Cerebellar nuclear complex (tissue), 1 donor: ENCODE data around the gene XG.
"Not testable (repeated sequence)": the region's sequence is repeated elsewhere in the genome, so short reads cannot be mapped to it uniquely, and the experiment has no call there.

Experiments
- DNase-seq, 2 experiments: peaks; one replicate each; lab custom pipeline; 2025; lab: John Stamatoyannopoulos, UW

Gene XG

DNA sequence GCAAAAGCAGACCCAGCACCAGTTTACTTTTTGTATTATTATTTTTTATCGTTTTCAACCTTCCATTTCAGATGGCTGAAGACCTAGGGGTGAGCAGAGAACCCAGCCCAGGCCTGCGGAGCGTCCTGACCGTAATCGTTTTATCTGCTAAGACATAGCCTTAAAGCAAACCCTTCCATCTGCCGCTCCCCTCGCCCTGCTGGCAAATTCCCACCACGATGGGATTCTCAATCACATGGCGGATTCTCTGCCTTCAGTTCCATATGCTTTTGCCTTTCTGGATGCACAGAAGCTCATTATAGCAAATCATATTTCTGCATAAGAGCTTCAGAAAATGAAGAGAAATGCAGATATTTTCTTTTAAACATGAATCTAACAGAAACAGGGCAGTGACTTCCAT, 18.6 kb upstream of the XG start:
- no peak for DNase-seq

DNA sequence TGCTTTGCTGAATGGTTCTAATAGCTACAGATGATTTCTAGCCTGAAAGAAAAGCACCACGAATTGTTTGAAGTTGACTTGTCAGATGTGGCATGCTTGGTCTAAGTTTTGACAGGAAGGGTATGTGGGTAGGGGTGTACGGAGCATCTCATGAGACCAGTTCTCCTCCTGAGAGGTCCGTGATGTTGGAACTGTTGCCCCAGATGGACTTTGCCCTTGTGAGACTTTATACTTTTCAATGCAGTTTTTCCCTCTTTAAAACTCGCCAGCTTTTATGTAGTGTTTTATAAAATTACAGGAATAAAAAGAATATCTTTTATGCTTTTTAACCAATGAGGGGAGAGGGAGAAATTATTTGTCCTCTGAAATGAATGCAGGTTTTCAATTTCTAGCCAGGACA, 16.6 kb upstream of the XG start:
- DNase-seq: no peak

DNA sequence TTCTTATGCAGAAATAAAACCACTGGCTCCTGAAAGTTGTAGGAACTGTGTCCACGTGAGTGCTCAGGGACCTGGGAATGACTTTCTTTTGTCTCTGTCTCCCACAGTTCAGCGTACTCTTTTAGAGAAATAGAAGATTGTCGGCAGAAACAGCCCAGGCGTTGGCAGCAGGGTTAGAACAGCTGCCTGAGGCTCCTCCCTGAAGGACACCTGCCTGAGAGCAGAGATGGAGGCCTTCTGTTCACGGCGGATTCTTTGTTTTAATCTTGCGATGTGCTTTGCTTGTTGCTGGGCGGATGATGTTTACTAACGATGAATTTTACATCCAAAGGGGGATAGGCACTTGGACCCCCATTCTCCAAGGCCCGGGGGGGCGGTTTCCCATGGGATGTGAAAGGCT, 11.2 kb upstream of the XG start:
- DNase-seq: no peak

DNA sequence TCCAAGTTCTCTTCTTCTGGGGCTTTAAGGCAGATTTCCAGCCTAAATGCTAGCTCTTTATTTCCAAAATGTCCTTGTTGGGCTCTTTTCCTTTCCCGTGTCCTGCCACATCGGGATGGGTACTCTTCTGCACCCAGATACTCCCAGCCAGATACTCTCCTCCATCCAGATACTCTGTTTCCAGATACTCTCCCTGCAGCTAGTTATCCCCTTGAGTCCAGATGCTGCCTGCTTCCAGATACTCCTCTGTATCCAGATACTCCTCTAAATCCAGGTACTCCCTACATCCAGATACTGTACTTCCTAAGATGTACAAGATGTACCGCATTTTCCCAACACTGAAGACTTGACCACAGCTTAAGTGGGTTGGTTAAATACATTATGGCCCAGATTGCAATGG, 10.5 kb upstream of the XG start:
- DNase-seq: no peak

DNA sequence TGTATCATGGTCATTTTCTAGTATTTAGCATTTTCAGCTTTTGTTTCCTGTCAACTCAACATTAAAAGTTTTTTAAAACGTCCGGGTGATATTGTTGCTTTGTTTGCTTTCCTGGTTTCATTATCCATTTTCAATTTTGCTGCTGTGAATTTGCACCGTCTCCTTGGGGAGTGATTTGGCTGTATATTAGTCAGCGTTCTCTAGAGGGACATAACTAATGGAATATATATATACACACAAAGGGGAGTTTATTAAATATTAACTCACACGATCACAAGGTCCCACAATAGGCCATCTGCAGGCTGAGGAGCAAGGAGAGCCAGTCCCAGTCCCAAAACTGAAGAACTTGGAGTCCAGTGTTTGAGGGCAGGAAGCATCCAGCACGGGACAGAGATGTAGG, 5.6 kb upstream of the XG start:
- not testable (repeated sequence) for DNase-seq

DNA sequence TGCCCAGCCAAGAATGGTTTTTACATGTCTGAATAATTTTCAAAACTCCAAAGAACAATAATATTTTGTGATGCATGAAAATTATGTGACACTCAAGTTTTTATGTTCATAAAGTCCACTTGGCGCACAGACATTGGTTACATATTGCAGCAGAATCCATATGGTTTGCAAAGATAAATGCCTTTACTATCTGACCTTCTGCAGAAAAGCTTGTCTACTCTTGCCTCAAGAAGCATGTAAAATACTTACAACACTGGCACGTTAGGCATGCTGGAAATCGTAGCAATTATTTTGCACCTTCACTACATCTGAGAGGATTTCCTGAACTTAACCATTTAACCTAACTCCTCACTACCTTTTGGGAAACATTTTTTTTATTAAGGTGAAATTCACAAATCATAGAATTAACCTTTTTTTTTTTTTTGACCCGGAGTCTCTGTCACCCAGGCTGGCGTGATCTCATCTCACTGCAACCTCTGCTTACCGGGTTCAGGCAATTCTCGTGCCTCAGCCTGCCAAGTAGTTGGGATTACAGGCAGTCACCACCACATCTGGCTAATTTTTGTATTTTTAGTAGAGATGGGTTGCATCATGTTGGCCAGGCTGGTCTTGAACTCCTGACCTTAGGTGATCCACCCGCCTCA, 3.5 kb upstream of the XG start:
- no peak for DNase-seq

DNA sequence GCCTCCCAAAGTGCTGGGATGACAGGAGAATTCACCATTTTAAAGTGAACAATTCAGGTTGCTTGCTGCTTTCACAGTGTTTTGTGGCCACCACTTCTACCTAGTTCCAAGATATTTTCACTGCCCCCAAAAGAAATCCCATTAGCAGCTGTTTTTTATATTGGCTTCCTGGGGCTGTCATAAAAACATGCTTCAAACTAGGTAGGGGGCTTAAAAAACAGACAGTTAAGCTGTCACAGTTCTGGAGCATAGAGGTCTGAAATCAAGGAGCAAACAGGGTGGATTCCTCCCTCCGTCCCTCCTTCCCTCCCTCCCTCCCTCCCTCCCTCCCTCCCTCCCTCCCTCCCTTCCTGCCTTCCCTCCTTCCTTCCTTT, 3.0 kb upstream of the XG start:
- no peak for DNase-seq

DNA sequence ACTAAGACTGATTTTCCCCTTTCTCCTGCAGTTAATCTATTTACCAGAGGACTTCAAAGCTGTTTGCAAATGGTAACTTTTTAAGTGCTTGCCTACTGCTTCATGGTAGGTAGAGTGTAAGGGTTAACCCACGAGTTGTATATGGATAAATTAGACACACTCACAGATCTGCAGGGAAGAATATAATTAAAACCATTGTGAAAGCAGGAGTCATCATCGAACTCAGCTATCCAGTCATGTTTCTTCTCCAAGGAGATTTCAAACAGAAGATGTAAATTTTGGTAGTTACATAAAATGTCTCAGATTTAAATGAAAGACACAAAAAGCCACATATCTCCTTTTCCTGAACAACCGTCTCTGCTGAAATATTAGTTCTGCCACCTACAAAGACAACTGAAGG, 549 bp upstream of the XG start:
- no peak for DNase-seq

DNA sequence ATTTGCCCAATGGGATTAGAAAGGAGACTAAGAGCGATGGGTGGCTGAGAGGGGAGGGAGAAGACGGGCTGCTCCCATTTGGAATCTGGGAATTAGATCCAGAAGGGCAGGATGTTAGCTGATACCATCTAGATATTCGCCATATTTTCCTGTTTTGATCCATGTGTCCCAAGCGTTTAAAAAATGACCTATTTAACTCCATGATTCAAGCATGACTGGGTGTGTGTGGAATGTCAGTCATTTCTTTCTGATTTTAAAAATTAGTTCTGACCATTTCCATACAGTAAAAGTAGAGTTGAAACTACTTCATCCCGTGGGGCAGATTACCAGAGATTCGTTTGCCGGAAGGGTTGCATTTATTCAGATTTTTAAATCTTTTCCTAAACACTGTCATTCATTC, 601 bp downstream of the XG start:
- not testable (repeated sequence) for DNase-seq

DNA sequence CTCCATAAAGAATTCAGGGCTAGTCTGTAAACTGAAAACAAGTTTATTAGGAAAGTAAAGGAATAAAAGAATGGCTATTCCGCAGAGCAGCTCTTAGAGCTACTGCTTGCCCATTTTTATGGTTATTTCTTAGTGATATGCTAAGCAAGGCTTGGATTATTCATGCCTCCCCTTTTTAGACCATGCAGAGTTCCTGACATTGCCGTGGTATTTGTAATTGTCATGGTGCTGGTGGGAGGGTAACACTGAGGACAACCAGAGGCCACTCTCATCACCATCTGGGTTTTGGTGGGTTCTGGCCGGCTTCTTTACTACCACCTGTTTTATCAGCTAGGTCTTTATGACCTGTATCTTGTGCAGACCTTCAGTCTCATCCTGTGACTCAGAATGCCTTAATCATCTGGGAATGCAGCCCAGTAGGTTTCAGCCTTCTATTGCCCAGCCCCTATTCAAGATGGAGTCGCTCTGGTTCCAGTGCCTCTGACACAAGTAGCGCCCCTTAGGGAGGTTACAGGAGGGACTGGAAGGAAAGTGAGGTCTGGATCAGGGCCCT, 3.4 kb downstream of the XG start:
- not testable (repeated sequence) for DNase-seq

DNA sequence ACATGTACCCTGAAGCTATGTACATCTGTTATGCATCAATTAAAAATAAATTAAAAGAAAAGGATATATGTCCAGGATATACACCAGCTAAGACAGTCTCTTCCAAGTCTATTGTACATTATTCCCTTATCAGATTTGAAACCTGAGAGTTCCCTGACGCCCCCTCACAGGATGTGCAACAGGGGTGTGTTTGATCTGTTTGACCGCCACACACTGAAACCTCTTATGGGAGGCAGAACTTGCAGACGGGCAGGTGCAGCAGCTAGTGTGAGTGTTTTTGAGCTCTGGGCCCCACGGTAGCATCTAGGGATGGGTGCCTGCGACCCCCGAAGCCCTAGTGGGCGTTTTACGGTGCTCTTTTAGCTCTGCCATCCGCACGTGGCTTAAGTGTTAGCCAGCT, 4.7 kb downstream of the XG start:
- no peak for DNase-seq

DNA sequence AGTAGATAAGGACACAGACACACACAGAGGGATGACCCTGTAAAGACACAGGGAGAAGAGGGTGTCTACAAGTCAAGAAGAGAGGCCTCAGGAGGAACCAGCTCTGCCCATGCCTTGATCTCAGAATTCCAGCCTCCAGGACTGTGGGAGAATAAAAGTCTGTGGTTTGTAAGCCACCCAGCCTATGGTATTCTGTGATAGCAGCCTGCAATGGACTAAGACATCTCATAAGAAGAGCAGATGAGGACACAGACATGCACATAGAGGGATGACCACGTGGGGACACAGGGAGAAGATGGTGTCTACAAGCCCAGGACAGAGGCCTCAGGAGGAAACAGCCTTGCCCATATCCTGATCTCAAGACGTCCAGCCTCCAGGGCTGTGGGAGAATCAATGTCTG, 9.4 kb downstream of the XG start:
- no peak for DNase-seq

DNA sequence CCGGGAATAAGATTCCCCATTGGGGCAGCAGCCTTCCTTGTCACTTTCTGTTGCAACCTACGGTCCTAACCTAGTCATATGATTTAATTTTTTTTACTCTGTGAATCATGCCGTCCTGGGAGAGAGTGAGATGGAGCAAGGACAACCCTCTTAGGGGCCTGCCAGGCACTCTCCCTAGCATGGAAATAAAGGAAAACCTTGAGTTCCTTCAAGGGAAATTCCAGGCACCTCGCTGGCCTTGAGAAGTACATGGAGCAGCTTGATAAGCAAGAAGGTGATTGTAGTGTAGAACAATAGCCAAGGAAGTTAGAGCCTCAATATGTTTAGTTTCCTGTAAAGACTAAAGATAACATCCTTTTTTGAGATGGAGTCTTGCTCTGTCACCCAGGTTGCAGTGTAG, 10.8 kb downstream of the XG start:
- DNase-seq: not testable (repeated sequence)

DNA sequence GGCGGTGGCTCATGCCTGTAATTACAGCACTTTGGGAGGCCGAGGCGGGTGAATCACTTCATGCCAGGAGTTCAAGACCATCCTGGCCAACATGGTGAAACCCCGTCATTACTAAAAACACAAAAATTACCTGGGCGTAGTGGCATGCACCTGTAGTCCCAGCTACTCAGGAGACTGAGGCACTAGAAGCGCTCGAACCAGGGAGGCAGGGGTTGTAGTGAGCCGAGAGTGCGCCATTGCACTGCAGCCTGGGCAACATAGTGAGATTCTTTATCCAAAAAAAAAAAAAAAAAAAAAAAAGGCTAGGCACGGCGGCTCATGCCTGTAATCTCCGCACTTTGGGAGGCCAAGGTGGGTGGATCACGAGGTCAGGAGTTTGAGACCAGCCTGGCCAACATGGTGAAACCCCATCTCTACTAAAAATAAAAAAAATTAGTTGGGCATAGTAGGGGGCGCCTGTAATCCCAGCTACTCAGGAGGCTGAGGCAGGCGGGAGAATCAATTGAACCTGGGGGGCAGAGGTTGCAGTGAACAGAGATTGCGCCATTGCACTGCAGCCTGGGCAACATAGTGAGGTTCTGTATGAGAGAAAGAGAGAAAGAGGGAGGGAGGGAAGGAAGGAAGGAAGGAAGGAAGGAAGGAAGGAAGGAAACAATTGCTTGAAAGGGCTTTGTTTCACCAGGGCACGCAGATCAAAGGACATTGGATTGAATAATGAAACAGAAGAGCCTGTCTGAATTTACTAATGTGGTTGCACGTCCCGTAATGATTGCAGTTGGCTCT, 13.1 kb downstream of the XG start:
- not testable (repeated sequence) for DNase-seq

DNA sequence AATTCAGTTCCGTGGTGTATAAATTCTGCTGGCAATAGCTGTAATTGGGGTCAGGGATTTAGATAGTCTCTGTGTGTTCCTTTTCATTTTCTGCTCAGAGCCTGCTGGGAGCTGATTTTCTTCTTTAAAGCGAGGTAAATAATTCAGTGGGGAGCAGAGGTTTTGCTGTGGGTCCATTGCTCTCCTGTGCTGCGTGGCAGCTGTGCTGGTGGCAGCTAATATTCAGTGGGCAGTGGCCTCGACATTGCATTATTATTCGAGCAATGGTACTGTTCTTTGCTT, 13.7 kb downstream of the XG start:
- DNase-seq: no peak

DNA sequence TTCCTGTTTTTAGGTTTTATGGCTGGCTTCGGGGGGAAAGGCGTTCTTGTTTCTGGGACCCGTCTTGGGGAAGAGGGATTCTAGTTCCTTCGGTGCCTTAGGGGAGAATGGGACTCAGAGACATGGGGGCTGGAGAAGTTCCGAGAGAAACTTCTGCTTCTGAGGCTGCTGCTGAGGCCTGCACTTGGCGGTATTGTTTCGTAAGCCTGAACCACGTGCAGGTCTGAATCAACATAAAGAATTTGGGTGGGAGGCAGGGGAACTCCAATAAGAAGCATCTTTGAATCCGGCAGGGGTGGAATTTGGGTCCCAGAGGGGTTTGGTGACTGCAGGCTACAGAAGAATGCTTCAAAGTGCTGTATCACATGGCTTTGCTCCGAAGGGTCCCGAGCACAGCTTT, 15.1 kb downstream of the XG start:
- no peak for DNase-seq

DNA sequence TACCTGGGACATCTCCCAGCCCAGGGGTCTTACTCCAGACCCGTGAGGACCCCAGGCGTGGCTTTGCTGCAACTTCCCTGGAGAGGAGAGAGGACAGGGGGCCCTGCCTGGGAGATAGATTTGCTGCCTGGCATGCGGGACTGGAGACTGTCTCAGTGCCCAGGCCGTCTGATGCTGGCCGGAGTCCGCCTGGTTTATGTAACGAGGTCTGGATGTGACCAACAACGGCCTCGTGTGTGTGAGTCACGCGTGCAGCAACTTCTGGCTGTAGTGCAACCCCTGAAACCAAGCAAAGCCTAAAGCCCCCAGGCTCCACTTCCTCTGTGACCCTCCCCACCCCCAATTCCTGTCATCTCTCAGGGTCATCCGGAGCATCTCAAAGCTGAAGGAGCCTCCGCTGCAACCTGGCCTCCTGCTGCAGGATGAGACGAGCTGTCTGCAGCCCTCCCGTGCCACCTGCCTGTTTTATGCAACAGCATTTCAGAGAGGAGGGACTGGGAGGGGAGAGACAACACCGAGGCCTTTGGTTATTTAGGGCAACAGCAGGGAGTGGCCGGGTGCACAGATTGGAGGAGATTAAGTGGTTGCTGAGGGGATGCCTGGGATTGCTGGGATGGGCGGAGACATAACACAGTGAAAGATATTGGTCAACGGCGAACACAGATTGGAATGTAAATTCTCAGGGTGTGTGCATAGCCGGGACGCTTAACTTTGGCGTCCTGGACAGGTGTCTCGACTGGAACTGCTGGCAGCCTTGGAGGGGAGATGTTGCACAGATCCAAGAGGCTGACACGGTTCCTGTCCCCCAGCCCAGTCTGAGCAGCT, 16.0 kb downstream of the XG start:
- no peak for DNase-seq

DNA sequence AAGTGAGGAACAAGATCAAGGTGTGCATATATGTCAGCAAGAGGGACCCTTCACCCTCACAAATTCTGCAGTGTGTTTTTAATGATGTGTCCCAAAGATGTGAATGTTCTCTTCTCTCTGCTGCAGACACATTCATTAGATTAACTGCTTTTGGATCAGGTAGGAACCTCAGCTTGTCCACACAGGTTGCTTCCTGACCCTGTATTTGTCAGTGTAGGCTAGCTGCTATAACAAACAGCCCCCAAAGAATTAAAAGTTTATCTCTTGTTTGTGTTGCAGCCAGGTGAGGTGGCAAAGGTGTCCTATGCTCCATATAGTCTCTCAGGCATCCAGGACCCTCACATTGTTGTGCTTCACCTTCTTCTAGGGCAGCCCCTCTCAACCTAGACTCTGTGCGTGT, 17.8 kb downstream of the XG start:
- no peak for DNase-seq

DNA sequence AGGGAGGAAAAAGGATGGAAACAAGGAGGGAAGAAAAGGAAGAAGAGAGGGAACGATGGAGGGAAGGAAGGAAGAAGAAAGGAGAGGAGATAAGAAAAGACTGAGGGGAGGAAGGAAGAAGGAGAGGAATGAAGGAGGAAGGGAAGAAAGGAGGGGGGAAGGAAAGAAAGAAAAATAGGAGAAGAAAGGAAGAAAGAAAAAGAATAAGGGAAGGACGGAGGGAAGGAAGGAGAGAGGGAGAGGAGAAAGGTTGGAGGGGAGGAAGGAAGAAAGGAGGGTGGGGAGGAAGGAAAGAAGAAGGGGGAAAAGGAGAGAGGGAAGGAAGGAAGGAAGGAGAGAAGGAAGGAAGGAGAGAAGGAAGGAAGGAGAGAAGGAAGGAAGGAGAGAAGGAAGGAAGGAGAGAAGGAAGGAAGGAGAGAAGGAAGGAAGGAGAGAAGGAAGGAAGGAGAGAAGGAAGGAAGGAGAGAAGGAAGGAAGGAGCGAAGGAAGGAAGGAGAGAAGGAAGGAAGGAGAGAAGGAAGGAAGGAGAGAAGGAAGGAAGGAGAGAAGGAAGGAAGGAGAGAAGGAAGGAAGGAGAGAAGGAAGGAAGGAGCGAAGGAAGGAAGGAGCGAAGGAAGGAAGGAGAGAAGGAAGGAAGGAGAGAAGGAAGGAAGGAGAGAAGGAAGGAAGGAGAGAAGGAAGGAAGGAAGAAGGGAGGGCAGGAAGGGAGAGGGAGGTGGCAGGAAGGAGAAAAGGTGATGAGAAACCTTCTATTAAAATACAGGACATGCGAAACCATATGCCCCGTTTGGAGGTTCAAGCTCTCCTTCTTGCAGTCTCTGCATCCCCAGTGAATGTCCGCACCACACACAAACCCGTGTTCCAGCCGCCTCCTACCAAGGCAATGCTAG, 21.6 kb downstream of the XG start:
- not testable (repeated sequence) for DNase-seq

DNA sequence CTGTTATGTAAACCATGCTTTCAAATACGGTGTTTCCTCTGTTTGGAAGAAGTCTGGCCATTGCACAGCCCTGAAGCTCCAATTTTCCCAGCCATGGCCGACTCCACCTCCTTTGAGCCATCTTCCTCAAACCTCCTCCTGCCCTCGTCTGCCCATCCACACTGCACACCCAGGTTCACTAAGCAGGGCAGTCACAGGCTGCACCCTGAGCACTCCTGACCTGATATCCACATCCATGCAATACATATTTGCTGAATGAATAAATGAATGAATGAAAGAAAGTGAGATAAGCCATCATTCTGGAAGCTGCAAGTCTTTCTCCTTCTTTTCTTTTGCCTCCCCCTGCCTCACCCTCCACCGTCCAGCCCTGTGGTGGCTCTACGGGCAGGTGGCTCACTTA, 22.2 kb downstream of the XG start:
- DNase-seq: no peak

DNA sequence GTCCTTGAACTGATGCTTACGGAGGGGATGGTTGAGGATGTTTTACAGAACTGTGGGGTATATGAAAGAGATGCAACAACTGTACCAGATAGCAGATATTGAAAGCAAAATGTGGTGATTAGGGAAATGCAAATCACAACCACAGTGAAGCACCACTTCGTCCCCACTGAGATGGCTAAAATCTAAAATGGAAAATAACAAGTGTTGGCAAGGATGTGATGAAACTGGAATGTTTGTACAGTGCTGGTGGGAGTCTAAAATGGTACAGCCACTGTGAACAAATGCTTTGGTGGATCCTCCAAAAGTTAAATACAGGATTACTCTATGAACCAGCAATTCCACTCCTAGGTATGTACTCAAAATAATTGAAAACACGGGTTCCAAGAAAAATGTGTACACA, 22.9 kb downstream of the XG start:
- DNase-seq: no peak
